Mammary epithelial cell (primary cell): Measurements from ENCODE around the gene ARPC1A.

Experiments used
- CTCF ChIP-seq, 2 donors: IDR thresholded peaks in 1 of 2; conservative IDR thresholded peaks in 1 of 2; 2 replicates each; pipeline ENCODE4 v1.5.1; 2011 to 2012; ENCODE audit warnings: inconsistent platforms in 2 of 2, low read length in 2 of 2, mild to moderate bottlenecking in 2 of 2, control low read depth in 1 of 2, low read depth in 1 of 2; ENCODE audit not compliant: insufficient read depth in 1 of 2; ENCODE audit errors: extremely low read depth in 1 of 2
- EZH2 ChIP-seq: IDR thresholded peaks from 2 replicates; pipeline ENCODE4 v1.6.1; 2012; ENCODE audit warnings: low read length, inconsistent platforms, borderline replicate concordance

- TF ChIP-seq CTCF (conservative IDR thresholded peaks at IDR 0.05 in 1 of 2, IDR thresholded peaks at IDR 0.05 in 1 of 2; ENCODE audit: extremely low read depth in 1 of 2, insufficient read depth in 1 of 2, low read depth in 1 of 2, low read length in 2 of 2) (no peak), EZH2 (no peak)
Measured at GRCh38 chr7:99393355-99394187, 67.9 kb downstream of the ARPC1A start.
